Hematopoietic multipotent progenitor cell treated with erythropoietin and hydrocortisone succinate and interleukin-3 and kit ligand, for 4 days (in vitro differentiated cells): ENCODE results near the gene PRR5L.
A peak's percentile ranks its signal among the peaks of the same experiment; 100 is the strongest.

Experiments used
- DNase-seq: peaks from one replicate; pipeline ENCODE4 v3.0.0-alpha.2; 2015

The PRR5L gene

DNA sequence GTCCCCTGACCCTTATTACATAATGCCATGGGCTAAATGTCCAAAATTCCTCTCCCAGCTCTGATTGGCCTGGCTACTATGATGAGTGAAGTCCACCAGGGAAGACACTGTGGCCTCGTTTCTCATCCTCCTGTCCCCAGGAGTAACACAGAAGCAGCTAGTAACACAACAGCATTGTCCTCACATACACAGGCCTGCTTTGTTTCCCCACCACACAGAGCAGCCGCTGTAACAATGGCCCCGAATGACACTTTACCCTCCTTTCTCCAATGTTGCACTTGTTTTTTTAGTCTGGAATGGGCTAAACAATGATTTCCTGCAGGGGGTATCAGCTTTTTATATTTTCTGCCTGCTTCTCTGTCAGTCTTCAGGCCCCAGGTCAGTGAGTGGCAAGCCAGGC is at the start of gene PRR5L:
TSS of gene PRR5L (plus strand) at position 363 of the 400 bp plus-strand sequence. CDS start 104,834 bp downstream, outside the sequence.
- no peak for DNase-seq

GRCh38 chr11:36247493-36247892 is 48.6 kb upstream of the PRR5L start:
- DNase-seq = no peak

DNA sequence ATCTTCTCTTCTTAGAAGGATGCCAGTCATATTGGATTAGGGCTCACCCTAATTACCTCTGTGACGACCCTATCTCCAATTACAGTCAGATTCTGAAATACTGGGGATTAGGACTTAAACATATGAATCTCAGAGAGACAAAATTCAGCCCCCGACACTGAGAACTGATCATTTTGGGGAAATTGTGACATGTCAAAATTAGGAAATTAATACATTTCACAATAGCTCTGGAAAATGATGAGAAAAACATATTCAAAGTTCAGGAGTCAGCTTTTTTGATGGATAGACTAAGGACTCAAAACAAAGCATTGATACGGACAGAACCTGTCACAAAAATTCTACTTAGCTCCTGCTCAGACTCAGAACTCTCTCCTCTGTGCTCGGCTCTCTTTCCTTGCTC is 47.7 kb upstream of the PRR5L start:
- no peak for DNase-seq

- DNase-seq = no peak
Observed at GRCh38 chr11:36249246-36249645, 46.8 kb upstream of the PRR5L start.

DNA sequence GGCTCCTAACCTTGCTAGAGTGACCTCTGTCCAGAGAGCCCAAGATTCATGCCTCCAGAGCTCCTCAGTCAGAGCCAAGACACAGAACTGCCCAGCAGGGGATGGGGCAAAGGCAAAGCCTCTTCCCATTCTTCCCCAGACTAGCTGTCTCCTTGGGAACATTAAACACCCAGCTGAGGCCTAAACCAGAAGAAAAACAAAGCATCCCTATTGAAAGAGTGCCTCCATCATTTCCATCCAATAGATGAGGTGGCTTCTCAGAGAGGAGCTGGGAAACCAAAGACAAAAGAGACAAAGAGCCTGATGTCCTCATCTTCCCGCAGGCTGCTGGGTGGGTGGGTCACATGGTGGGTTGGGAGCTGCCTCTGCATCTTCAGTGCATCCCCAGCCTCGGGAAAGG is 44.3 kb upstream of the PRR5L start:
- DNase-seq = no peak

DNA sequence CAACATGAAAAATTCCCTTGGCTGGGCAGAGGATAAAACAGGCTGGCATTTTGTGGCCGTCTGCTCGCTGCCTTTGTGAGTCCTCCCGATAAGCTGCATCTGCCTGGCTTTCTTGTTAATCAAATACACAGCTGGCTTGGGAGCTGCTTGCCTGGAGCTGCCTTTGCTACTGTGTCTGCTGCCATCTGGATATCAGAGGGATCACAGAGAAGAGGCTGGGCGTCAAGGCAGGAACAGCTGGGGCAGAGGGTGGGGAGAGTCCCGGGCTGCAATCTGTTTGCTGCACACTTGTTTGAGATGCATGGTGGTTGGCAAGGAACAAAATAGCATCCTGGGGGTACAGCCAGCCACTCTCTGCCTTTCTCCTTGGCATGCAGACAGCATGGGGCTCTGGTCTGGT is 42.9 kb upstream of the PRR5L start:
- DNase-seq = peak; percentile 56

DNA sequence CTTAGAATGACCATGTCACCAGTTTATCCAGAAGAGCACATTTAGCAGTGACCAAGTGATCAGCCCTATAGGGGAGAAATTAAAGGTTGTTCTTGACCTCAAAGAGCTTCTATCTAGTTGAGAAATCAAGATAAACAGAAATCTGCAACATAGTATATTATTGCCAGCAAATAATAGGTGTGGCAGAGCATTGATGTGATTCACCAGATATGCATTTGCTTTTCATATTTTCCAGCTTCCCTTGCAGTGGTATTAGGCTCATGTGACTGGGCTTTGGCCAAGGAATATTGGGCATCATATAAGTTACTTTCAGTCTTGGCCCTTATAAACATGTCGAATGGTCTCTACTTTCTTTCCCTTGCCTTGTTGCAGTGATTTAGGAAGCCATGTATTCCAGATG is 41.4 kb upstream of the PRR5L start:
- DNase-seq = no peak

DNA sequence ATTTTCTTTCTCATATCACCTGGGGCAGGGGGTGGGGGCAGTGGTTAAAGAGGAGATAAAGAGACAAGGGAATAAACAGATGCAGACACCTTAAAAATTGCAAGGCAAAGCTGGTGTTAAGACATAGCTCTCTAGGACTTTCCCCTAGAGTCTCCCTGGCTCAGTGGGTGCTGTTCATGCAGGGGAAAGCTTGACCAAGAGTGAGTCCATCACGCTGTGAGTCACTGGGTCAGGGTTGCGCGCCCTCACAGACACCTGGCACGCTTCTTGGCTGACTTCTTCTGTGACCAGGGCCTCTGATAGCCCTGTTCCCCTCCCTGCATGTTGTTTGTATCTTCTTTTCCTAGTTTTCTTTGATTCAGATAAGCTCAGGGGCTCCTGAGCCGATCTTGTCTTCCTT is 38.7 kb upstream of the PRR5L start:
- DNase-seq = no peak

GRCh38 chr11:36258730-36259360 is 37.2 kb upstream of the PRR5L start:
- DNase-seq = peak; percentile 82

GRCh38 chr11:36261094-36261493 is 35.0 kb upstream of the PRR5L start:
- DNase-seq = no peak

DNA sequence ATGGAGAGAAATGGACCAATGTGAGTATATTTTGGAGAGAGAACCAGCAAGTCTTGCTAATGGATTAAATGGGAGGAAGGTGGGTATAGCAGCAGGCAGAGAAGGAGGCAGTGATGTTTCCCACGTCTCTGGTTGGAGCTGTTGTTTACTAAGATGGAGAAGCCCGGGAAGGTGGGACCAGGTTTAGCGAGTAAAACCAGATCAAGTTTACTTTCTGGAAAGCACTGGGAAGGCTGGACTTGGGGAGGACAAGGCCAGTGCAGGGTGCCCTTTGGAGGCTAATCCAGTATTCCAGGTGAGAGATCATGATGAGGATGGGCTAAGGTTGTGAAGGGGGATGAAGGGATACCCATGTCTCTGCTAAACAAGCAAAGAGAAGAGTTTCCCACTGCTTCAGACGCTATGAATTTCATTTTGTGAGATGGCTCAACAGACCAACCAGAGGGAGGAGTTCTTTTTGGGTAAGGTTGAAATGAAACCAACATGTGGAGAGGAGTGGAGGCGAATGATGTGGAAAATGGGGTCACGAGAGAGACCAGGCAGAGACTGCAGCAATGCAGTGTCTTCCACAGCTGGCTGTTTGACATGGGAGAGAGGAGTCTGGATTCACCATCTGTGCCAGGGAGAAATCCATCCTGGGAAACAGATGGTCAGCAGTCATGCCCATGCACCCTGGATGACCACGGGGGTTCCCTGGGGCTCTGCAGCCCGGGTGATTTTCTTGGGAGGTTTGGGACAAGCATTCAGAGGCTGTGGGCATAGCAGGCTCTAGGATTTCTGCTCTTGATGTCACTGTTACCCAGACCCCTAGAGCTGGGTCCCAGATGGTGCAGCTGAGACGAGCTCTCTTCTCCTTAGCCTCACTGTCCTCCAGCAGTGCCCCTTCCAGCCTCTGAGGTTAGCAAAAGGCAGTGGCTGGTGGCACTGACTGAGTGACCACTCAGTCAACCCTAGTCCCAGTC is 31.8 kb upstream of the PRR5L start:
- DNase-seq = no peak

DNA sequence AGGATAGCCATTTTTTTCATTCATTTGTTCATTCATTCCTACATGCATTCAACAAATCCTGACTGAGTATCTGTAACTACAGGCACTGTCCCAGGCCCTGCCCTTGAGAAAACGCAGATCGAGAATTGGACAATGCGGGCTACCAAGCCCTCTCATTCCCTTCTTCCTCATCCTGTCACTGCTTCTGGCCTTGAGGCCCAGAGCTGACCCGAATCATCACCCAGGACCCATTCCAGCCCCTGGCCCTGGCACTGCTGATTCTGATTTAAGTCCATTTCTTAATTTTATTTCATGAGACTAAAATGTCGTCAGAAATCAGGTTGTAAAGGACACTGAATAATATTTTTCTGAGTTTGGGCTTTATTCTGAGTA is 31.1 kb upstream of the PRR5L start:
- DNase-seq = no peak

DNA sequence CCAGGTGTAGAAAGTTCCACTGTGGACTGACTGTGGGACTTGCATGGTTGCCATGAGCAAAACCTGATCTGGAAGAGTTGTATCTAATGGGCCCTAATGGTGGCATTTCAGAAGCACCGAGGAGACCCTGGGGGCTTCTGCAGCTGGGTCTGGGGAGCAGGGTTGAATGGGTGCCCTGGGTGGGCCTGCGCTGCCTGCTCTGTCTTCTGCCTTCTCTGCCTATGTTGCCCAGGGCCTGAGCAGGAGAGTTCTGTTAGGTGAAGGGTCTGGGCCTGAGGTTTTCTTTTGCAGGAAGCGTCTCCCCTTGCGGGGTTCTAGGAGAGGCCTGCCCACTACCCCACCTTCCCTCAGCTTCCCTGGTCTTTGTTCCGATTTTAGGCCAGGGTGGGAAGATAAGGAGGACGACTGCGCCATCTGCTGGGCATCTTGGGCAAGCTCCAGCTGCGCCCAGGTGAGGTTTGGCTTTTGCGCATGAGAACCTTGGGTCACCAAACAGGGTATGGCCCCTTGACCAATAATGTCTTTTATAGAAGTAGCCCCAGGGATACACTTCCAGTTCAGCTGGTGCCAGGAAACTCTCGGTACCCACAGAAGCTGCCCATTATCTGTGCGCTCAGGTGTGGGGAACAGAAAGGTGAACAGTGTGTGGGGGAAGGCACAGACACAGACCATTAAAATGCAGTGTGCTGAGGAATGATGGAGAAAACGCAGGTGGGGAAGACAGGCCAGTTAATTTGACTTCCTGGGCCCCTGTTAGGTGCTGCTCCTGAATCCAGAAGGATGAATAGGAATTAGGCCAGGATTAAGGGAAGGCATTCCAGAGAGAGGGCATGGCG is 30.1 kb upstream of the PRR5L start:
- DNase-seq = peak; percentile 75

GRCh38 chr11:36266767-36267166 is 29.3 kb upstream of the PRR5L start:
- no peak for DNase-seq

DNA sequence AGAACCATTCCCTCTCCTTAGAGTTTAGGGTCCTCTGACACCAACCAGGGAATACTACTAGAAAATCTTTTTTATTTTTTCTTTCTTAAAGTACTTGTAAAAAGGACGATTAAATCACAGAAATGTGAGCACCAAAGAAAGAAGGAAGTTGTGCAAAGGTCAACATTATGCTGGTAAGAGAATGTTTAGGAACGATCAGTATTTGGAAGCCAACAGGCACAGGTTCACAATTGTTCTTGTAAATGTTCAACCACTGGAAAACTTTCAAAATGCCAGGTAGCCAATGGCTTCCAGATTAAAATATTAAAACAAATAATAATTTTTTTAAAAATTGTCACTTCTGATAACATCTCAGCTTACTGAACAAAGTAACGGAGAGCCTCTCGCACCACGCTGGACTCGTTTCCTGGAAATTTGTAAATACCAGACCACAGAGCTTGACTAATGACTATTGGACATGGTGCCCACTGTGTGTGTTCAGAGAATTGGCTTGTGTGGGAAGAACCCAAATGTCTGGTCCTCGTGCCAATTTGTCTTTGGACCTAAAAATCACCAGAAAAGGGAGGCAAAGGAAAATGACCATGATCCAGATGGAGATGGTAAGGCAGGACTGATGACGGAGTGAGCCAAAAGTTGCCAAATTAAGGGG is 27.6 kb upstream of the PRR5L start:
- peak; percentile 24 for DNase-seq

GRCh38 chr11:36270701-36271100 is 25.4 kb upstream of the PRR5L start:
- DNase-seq = no peak

- DNase-seq = peak; percentile 63
Observed at GRCh38 chr11:36271794-36272407, 24.2 kb upstream of the PRR5L start.

DNA sequence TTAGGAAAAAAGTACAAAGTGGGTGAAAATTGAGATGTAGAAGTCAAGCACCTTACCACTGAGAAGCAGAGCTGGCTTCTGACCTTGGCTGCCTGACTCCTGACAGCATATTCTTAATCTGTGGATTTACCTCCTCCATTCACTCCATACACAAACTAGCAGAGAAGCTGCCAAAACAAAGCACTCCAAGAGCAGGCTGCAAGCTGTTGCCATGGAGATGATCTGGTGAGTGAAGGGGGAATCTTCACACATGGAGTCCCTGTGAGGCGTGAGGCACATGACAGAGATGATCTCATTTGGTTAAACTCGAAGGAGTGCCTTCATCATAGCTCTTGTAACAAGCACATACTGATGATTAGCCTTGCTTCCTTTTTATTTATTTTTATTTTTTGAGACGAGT is 23.0 kb upstream of the PRR5L start:
- no peak for DNase-seq

DNA sequence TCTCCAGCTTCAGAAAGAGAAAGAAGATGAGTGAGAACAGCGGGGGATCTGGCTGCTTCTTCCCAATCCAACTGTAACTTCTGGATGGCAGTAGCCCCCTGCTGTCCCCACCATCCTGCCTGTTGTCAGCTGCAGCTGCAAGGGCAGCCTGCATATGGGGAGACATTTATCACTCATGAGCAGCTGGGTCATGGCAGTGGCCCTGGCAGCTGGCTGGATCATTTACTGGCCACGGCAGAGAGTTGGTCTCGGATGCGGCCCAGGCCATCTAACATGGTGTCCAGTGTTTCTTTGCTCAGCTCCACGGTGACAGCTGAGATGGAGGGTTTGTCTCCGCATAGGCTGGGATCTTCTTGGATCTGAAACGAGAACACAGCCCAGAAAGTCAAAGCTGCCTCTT is 21.7 kb upstream of the PRR5L start:
- DNase-seq = no peak

GRCh38 chr11:36278531-36279282 is 17.4 kb upstream of the PRR5L start:
- DNase-seq = no peak

GRCh38 chr11:36280531-36280930 is 15.6 kb upstream of the PRR5L start:
- DNase-seq = no peak

DNA sequence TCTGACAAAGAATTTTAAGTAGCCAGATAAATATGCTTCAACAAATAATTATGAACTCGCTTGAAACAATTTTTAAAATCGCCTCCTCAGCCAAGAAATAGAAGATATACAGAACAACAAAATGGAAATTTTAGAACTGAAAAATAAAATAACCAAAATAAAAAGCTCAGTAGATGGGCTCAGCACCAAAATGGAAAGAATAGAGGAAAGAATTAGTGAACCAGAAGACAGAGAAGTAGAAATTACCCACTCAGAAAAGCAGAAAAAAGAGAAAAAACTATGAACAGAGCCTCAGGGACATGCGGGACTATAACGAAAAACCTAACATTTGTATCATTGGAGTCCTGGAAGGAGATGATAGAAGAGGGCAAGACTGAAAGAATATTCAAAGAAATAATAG is 14.2 kb upstream of the PRR5L start:
- no peak for DNase-seq
